Cardiac fibroblast (primary cell): Measurements from ENCODE around the gene KCNN2.

Experiments
- DNase-seq, 2 donors: peaks; one replicate each; pipeline versions ENCODE4 v3.0.0 to v3.0.0-alpha.2; 2010; ENCODE audit warnings: low read depth in 2 of 2
- H3K4me3 ChIP-seq, 2 donors: replicated peaks in 1 of 2; 1 replicate in 1 of 2; 2 replicates in 1 of 2; pipeline ENCODE4 v1.5.1; 2011; ENCODE audit warnings: low read depth in 2 of 2, low read length in 2 of 2, mild to moderate bottlenecking in 2 of 2, moderate library complexity in 1 of 2
- TF ChIP-seq, protein P1 (sequence below): IDR thresholded peaks from one replicate; pipeline ENCODE4 v1.5.1; 2011; ENCODE audit warnings: low read depth, mild to moderate bottlenecking, low read length, inconsistent platforms

The KCNN2 gene

DNA sequence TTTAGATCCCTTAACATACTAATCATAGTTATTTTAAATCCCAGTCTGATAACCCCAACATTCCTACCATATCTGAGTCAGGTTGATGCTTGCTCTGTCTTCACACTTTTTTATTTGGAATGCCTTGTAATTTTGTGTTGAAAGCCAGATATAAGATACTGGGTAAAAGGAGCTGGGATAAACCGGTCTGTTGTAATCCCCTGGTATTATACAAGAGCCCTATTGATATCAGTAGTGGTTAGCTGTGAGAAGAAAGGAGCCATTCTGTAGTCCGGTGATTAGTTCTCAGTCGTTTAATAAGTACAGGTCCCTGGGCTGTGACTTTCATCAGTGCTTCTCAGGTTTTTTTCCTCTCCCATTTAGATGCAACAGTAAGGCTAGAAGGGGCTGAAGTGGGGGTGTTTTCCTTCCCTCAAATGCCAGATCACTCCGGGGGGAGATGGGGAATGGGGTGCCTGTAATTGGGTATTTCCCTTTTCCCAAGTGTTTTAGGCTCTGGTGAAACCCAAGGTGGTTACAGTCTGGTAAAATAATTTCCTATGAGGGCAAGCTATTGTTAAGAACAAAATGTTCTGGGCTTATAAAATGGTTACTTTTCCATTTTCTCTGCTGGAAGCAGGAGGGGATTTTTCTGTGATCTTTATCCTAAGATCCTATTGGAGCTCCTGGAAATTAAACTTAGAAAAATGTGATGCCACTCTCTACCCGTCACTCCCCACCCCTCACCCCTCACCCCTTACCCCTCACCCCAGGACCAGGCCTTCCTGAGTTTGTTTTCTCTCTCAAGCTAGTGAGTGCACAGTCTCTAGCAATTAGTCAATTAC is 72.7 kb downstream of the KCNN2 start:
- DNase-seq: no peak
- no peak overlapping the region for H3K4me3 ChIP-seq
- TF ChIP-seq, protein P1, sequence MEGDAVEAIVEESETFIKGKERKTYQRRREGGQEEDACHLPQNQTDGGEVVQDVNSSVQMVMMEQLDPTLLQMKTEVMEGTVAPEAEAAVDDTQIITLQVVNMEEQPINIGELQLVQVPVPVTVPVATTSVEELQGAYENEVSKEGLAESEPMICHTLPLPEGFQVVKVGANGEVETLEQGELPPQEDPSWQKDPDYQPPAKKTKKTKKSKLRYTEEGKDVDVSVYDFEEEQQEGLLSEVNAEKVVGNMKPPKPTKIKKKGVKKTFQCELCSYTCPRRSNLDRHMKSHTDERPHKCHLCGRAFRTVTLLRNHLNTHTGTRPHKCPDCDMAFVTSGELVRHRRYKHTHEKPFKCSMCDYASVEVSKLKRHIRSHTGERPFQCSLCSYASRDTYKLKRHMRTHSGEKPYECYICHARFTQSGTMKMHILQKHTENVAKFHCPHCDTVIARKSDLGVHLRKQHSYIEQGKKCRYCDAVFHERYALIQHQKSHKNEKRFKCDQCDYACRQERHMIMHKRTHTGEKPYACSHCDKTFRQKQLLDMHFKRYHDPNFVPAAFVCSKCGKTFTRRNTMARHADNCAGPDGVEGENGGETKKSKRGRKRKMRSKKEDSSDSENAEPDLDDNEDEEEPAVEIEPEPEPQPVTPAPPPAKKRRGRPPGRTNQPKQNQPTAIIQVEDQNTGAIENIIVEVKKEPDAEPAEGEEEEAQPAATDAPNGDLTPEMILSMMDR: no peak

DNA sequence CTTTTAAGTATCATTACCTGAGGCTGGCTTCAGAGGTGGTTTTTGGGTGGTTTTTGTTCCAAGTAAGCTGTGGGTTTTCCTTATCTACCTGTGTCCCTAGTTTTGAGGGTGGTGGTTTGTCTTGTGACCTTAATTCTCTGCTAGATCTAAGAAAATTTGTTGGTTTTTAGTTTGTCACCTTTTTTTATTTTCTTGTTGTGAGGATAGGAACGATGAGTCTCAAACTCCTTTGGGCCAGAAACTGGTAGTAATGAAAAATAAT is 73.3 kb downstream of the KCNN2 start:
- no peak for DNase-seq
- no peak overlapping the region for H3K4me3 ChIP-seq
- TF ChIP-seq, protein P1: no peak

DNA sequence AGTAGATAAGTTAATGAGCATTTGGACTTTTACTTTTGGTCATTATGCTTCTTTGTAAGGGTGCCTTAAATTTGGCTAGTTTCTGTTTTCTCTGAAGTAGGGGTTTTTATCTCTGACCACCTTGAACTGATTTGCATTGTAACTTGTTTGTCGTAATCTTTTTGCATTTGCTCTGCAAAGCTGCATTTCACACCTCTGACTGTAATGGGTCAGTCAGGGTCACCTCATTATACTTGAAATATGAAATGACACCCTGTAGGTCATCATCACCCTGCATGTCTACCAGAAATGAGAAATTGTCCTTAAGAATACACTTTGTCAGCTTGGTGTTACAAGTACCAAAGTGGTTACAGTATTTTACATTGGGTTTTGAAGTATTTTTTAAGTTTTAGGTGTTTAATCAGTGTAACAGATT is 74.0 kb downstream of the KCNN2 start:
- no peak for DNase-seq
- H3K4me3 ChIP-seq: no peak overlapping the region
- TF ChIP-seq, protein P1: no peak

DNA sequence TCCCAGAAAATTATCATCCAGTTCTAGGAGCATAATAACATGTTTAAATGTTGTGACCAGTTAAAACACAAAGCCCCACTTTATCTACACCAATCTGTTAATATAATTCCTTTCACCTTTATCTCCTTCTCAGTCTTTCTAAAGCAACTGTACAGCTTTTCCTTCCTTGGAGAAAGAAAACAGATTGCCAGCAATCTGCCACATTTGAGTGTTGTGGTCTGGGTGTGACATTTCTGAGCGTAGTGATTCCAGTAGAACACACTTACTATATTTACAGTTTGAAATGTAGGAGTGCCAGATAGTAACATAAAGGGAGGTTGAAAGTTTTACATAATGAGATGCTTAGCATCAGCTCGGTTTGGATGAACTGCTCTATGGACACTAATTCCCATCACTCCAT is 76.1 kb downstream of the KCNN2 start:
- TF ChIP-seq, protein P1: no peak
- DNase-seq: no peak
- H3K4me3 ChIP-seq: no peak overlapping the region

DNA sequence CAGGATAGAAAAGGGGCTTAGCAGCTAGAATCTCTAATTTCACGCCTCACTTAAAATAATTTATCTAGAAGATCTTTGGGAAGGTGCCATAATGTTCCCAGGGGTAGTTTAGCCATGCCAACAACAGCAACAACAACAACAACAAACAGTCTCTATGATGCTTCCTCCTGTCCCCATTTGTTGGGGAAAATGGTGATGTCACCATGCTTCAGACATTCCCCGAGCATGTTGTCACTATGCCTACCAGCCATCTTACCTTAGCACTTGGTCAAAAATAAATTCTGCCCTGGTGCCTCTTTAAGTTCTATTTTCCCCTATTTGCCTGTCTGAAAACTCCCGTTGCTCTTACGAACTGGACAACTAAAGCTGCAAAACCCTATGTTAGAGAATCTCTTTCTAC is 76.6 kb downstream of the KCNN2 start:
- TF ChIP-seq, protein P1: no peak

DNA sequence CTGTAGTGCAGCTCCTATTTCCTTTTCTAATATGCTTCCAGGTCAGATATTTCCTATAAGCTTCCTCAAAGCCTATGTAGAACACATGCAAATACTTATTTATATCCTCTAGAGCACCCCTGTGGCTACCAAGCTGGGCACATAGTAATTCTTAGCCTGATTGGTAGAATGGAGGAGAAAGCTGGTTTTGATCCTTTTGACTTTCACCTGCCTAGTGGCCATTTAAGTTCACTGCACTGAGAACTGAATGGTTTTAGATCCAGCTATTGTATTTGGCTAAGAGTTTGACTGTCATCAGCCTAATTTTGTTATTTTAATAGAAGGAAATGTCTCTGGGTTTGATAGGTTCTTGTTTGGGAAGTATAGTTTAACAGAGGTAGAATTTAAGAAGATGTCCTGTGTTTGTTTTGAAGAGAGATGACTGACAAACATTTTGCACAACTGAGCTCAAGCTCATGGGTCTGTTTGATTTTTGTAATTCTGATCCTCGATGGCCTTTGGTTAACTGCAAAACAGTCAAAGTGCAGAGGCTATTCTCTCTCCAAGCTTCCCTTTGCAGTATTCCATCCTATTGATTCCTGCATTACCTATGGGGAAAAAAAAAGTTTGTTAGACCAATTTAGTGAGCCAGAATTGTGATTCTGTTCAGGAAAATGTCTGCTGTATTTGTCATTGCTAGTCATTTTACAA is 85.4 kb downstream of the KCNN2 start:
- DNase-seq: peak in 1 of 2 donors; percentile 5
- H3K4me3 ChIP-seq: no peak overlapping the region
- TF ChIP-seq, protein P1: peak; percentile 31

More for the DNA sequence above, 76.6 kb downstream of the KCNN2 start:
- H3K4me3 ChIP-seq: no peak overlapping the region
- DNase-seq: no peak
